HG02763 (cell line): ENCODE data around the gene CAMKV.
"Not testable (repeated sequence)": the region's sequence is repeated elsewhere in the genome, so short reads cannot be mapped to it uniquely, and the experiment has no call there.

ENCODE experiments used
- ATAC-seq: cut with Tn5 transposase; IDR thresholded peaks from one replicate; pipeline ENCODE4 v1.9.1; 2021; ENCODE audit warnings: mild to moderate bottlenecking, moderate library complexity; ENCODE audit not compliant: unreplicated experiment

CAMKV gene

GRCh38 chr3:49869525-49870126 lies at the start of gene CAMKV:
Gene CAMKV, minus strand, starts transcription at chr3:49869906. Its CDS starts 7,518 bp downstream, at chr3:49862388.
- ATAC-seq, result no peak

- not testable (repeated sequence) for ATAC-seq
Measured at GRCh38 chr3:49917806-49918590, 48.3 kb upstream of the CAMKV start.

GRCh38 chr3:49916686-49917085 lies 47.0 kb upstream of the CAMKV start:
- ATAC-seq, result no peak

DNA sequence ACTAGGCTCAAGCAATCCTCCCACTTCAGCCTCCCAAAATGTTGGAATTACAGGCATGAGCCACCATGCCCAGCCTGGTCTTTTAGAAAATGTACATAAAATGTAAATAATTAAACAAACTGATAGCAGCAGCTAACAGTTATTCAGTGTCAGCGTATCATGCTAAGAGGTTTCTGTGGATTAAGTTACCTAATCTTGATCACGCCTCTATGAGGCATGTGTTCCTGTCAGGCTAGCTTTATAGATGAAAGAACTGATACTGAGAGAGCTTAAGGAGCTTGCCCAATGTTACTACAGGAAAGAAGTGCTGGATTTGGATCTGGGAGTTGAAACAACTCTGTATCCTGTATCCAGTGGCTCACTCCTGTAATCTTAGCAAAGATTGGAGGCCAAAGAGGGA lies 45.2 kb upstream of the CAMKV start:
- no peak for ATAC-seq

DNA sequence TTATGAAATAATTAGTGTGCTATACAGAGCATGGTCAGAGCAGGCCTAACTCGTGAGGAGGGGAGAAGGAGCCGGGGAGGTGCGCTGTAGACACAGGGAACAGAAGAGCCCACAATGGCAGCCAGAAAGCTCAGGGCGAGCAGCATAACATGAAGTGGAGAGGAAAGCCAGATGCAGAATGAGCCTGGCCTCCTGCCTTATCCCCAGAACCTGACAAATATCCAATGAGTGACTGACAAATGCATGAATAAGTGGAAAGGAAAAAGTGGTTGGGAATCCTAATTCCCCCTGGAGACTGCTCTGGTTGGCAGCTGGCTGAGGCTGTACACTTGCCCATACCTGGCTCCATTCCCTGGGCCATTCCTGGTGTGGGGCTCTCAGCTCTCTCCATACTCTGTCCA lies 43.2 kb upstream of the CAMKV start:
- ATAC-seq, result no peak

- no peak for ATAC-seq
Measured at GRCh38 chr3:49911611-49912010, 41.9 kb upstream of the CAMKV start.

- ATAC-seq, result no peak
Measured at GRCh38 chr3:49911124-49911420, 41.4 kb upstream of the CAMKV start.

GRCh38 chr3:49910409-49911123 lies 40.9 kb upstream of the CAMKV start:
- no peak for ATAC-seq

DNA sequence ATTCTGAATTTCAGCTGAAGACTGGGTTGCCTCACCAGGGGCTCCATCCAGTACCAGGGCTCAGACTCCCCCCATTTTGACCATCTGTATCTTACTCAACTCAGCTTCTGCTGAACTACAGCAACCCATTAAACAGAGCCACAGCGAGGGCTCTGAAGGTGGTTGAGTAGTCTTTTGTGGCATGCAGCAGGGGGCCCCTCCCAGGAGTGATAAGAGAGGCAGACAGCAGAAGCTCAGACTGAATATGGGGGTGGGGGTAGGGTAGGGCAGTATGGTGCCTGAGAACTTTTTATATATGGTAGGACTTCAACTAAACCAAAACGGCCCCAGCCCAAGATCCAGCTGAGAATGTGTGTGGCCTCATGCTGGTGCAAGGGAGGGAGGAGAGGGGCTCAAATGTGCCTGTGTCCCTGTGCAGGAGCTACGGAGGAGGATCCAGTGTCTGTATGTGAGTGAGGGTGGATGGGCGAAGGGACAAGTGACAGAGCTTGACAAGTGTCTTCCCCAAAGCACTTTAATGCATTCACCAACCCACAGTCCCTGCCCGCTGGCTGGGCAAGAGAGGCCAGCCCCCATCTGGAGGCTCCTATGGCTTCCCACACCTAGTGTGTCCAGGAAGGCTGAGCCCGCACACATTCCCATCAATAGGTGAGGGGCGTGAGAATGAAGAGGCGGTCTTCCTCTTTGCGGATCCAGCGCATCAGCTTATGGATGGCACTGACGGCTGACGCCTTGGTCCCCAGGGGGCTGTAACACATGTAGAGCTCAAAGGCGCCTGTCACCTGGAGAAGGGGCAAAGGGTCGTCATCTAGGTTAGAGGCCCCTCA lies 38.9 kb upstream of the CAMKV start:
- no peak for ATAC-seq

DNA sequence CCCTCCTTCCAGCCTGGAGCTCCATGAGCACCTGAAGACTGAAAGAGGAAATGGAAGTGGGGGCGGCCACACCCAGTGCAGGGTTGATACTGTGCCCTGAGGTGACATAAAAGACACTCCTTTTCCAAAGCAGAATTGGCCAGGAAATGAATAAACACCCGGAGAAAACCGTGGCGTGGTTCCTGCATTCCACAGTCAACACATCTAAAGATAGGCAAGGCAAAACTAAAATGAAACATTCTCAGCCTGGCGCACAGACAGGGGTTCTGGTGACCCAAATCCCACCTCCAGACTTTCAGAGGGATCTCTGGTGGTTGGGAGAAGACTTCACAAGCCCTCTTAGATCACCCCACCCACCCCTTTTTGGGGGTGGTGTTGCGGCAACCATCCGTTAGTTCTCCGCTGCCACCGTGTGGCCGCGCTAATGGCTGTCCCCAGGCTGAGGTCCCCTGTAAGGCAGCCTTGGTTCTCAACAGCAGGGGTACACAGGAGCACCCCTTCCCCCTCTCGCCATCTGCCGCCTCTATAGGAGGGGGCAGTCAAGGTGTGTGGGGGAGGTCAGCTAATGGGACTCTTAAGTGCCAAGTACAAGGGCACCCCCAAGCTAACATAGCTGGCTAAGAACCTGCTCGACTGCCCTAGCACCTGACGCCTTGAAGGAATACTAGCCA lies 36.5 kb upstream of the CAMKV start:
- ATAC-seq, result no peak

DNA sequence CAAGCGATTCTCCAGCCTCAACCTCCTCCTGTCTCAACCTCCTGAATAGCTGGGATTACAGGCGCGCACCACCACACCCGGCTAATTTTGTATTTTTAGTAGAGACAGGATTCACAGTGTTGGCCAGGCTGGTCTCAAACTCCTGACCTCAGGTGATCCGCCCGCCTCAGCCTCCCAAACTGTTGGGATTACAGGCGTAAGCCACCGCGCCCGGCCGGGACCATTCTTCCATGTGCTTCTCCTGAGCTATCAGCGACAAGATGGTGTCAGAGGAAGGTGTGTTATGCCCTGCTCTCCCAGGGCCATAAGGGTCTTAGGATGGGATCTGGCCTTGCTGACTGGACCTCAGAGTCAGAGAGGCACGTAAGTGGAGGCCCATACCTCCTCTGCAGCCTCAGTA lies 34.7 kb upstream of the CAMKV start:
- ATAC-seq, result not testable (repeated sequence)

DNA sequence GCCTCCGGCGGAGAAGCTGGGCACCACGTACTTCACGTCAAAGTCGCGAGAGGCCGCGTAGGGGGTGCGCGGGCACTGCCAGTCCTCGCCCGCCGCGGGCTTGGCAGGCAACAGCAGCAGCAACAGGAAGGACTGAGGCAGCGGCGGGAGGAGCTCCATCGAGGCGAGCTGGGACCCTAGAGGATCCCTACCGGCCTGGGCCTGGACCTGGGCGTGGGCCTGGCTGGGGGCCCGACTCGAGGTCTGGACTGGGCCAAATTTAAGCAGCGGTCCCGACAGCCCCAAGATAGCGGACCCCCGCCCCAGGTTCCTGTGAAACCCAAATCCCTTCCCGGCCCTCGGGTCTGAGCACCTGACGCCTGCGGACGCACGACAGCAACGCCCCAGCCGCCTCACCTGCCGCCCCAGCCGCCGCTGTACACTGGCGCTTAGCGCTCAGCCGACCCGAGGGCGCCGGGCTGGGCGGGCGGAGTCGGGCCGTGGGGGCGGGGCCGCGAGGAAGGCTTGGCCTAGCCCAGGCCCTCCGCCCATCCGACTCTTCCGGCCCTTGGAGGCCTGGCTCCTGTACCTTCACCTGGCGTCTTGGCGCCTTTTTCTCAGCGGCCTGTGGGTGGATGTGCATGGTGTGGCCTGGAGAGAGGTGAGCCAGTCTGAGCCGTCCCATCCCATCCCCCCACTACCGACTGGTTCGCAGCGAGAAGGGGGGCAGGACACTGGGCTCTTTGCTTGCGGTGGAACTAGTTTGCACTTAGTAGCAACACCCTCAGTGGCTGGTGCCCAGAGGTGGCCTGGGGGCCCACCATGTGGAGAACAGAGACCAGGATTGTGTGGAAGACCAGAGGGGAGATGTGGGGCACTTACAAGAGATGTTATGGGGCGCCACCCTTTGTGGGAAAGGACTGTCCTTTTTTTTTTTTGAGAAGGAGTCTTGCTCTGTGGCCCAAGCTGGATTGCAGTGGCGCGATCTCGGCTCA lies 34.0 kb upstream of the CAMKV start, which contains the start of gene MST1R:
MST1R (minus strand) TSS at position 423 of the 974 bp plus-strand sequence; CDS start at position 159, 264 bp downstream.
- ATAC-seq, result peak; percentile 72

DNA sequence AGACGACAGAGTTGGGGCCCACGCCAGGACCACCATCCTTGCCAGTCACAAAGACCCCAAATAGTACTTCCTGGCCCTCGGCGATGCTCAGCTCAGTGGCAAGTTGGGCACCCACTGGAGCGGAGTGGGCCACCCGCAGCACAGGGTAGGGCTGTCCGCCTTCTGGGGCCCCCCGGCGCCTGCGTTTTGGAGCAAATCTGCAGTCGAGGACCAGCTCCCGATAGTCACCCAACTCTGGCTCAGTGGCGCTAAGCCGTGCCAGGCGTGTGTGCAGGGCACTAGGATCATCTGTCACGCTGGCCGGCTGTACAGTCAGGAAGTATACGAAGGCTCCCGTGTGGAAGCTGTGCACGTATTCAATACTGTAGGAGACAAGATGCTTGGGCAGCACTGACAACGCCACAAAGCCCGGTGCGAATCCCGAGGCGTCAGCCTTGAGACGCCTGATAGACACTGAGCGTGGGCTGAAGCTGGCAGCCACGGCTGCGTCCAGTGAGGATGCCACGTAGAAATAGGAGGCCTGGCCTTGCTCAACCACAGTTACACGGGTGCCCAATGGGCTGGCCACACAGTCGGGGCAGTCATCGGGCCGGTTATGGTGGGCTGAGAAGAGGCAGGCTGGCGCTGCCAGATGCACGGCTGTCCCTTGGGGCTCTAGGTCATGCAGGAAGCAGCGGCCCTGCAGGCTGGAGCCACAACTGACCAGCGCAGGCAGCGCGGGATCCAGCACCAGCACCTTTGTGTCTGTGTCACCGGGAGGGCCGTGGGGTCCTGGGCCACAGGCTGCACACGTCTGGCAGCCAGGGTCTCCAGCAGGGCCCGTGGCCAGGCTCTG lies 33.0 kb upstream of the CAMKV start:
- ATAC-seq, result no peak

- no peak for ATAC-seq
Measured at GRCh38 chr3:49901366-49902339, 31.9 kb upstream of the CAMKV start.

DNA sequence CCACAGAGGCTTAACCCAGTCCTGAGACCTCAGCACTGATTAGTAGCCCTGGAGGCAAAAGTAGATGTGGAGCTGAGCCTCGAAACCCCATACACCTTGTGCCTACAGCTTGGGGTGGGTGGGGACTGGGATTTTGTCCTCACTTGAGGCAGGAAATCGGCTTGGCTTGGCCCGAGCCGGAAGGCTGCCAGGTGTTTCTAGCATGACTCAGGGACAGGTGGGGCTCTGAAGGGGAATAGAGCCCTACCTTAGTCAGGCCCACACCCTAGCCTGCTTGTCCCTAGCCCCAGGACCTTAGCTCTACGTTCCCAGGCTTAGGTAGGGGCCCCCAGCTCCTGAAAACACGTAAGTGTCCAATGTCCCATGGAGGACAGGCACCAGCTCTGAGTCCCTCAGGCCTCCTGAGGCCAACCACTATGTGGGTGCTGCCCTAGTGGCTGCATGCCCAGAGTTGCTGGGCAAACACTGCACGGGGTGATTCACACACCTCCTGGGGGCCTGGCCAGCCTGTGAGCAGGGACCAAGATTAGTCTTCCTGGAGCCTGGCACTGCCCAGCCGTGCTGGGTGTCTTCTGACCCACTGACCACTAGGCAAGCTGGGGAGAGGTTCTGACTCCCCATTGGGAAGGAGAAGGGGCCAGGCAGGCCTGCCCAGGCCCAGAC lies 30.9 kb upstream of the CAMKV start:
- no peak for ATAC-seq

DNA sequence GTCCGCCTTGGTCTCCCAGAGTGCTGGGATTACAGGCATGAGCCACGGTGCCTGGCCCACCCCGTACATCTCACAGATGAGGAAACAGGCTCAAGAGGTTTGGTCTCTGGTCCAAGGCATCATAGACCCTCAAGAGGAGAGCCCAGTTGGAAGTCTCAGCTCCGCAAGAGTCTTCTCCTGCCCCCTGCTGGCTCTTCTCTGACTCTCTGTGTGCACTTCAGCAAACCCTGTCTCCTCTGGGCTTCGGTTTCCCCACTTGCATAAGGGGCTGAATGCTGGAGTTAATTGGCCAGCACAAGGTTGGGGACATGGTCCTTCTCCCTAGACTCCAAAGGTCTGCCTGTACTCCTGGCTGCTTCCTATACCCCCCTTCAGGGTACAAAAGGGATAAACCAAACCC lies 30.1 kb upstream of the CAMKV start:
- no peak for ATAC-seq

DNA sequence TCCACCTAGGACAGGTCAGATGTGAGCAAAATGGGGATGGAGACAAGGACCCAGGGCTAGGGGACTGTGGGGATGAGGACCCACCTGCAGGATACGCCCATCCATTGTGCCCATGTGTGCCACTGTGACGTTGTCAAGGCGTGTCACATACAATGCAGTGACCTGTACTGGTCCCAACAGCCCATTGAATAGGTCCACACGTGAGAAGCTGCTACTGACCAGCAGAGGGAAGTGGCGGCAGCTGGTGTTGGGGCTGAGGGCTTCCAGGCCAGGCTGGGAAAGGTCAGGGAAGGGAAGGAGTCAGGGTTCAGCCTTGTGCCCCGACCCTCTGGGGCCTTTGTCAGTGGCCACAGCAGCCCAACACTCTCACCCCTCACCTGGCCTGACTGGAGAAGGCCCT lies 29.3 kb upstream of the CAMKV start:
- no peak for ATAC-seq
